Heart right ventricle (tissue), 16 donors: ENCODE results near the gene PEPD. TPM values are rescaled to one million over a fixed set of nuclear protein-coding genes. Genes with fewer than 3 reads are reported as not detected.

Source experiments
- ATAC-seq, 8 donors: fragments of 200-7000 bp; cut with Tn5 transposase; one replicate each; pipeline ENCODE4 v1.9.1; 2020; ENCODE audit warnings: mild to moderate bottlenecking in 8 of 8, moderate library complexity in 8 of 8, moderate number of reproducible peaks in 1 of 8
- DNase-seq, 2 donors: peaks; one replicate each; pipeline ENCODE4 v3.0.0-alpha.2; 2020
- H3K27ac ChIP-seq, 10 donors: fragments of 200-600 bp; sonication (generic) in 2 of 10; one replicate each; pipeline versions ENCODE4 v1.5.0 to v1.8.0; 2020 to 2022; ENCODE audit warnings: mild to moderate bottlenecking in 3 of 10
- H3K27me3 ChIP-seq, 7 donors: fragments of 200-600 bp; one replicate each; pipeline ENCODE4 v1.8.0; 2021 to 2022; ENCODE audit warnings: mild to moderate bottlenecking in 2 of 7
- H3K36me3 ChIP-seq, 9 donors: fragments of 200-600 bp; sonication (generic) in 1 of 9; one replicate each; pipeline versions ENCODE4 v1.5.0 to v1.8.0; 2020 to 2022; ENCODE audit warnings: mild to moderate bottlenecking in 2 of 9
- H3K4me1 ChIP-seq, 9 donors: fragments of 200-600 bp; sonication (generic) in 1 of 9; one replicate each; pipeline versions ENCODE4 v1.5.0 to v1.8.0; 2020 to 2022; ENCODE audit warnings: mild to moderate bottlenecking in 4 of 9
- H3K4me3 ChIP-seq, 10 donors: fragments of 200-600 bp; sonication (generic) in 2 of 10; one replicate each; pipeline versions ENCODE4 v1.5.0 to v1.8.0; 2020 to 2022; ENCODE audit warnings: mild to moderate bottlenecking in 7 of 10, moderate library complexity in 2 of 10
- H3K9me3 ChIP-seq, 11 donors: fragments of 200-600 bp in 10 of 11; sonication (generic) in 2 of 11; one replicate each; pipeline versions ENCODE4 v1.5.0 to v1.8.0; 2013 to 2022; ENCODE audit warnings: mild to moderate bottlenecking in 2 of 11, control low read depth in 1 of 11, moderate library complexity in 1 of 11
- CTCF ChIP-seq, 9 donors: fragments of 200-600 bp; sonication (generic) in 2 of 9; IDR thresholded peaks; one replicate each; pipeline versions ENCODE4 v1.5.0 to v1.8.0; 2021 to 2022; ENCODE audit warnings: antibody characterized with exemption in 9 of 9, mild to moderate bottlenecking in 5 of 9, moderate library complexity in 1 of 9
- WGBS, 2 donors: extraction: QIAGEN DNeasy Blood & Tissue Kit; methylation state at CpG; one replicate each; pipeline ENCODE4 v1.1.7; 2013; ENCODE audit warnings: inconsistent platforms in 1 of 2; 5-methylcytosine and 5-hydroxymethylcytosine counted together
- intact Hi-C, 10 donors: fragments of 100-400 bp; cut with DNase I; formaldehyde crosslinking; loops; one replicate each; pipeline versions ENCODE4 v1.11.1 to v1.14.2; 2022
- polyA plus RNA-seq, 2 donors: library from polyadenylated mRNA; stranded (reverse); fragments of 200-250 nt; gene quantifications; one replicate each; pipeline ENCODE4 v1.2.3, GENCODE V29; 2013
- total RNA-seq, 10 donors: library from RNA; stranded (reverse); fragmentation: NEBNext Ultra II Directional in 3 of 10; extraction: Animal tissue kit (Norgen Biotek cat#: 25700) in 3 of 10; gene quantifications; one replicate each; pipeline versions ENCODE4 v1.2.1 to v1.2.4, GENCODE V29; 2021 to 2023
- donor health status: Arrhythmogenic right ventricular cardiomyopathy.
- donor health status: ischemic (EF 13 %, LVEDD 7.1; RV severe dilation, severe dysfunction).
- donor health status: healthy with polysubstance abuse.
- donor health status: DM: no; HTN: yes; CAD: no.
- donor health status: DM: no; HTN: no; CAD: no.
- donor health status: ischemic (EF 25% LVEDD 6.9; RV normal size, moderate dysfunction).
- donor health status: ischemic (EF 25% LVEDD 5.7; RV mildly dilated, moderate dysfunction).
- donor health status: healthy.
- donor health status: DM: yes; HTN: yes; CAD: no.
- donor health status: Ischemic cardiomyopathy.
- donor health status: ischemic (EF 35%, LVEDD 5.7; RV mildly dilated, moderate dysfunction).
- donor health status: nonischemic (EF 11% LVEDD 7.7; RV severe dilation, severe dysfunction).
- donor health status: DM: yes; HTN: yes; CAD: no.
- donor health status: PGD.
- donor health status: ischemic (EF 29% LVEDD 5.4; RV normal size, mild dysfunction).
- donor health status: nonischemic (EF 23%, LVEDD 6.1; RV moderate dilation, normal function).

The PEPD gene
- total and polyA plus RNA-seq, 12 donors, result 20.4 to 47.7 (median 26.8) TPM

- 81 to 88% methylated on average over 4 of the region's 4 CpGs for WGBS, 2 donors
- intact Hi-C loops, result no loop called here
- ATAC-seq (no peak), DNase-seq (no peak)
- H3K4me1 ChIP-seq, result peaks cover 0 to 74% (median 28%) of the 10 kb centered on the region in 9 donors
- no peaks in the 10 kb centered on the region for H3K9me3 ChIP-seq
- H3K27me3 ChIP-seq, result no peaks in the 10 kb centered on the region
- no peak overlapping the region for H3K27ac ChIP-seq
- no peak overlapping the region for H3K4me3 ChIP-seq
- no peak for TF ChIP-seq CTCF (IDR thresholded peaks at IDR 0.05)
- H3K36me3 ChIP-seq, result peaks cover 0 to 48% (median 0%) of the 10 kb centered on the region in 9 donors
These were observed 140.5 kb downstream of the PEPD start for GRCh38 chr19:33381101-33381500.

- no peak for TF ChIP-seq CTCF (IDR thresholded peaks at IDR 0.05)
- DNase-seq, result no peak
- Histone ChIP-seq H3K4me3 (no peak overlapping the region), H3K36me3 (peaks cover 0 to 41% (median 0%) of the 10 kb centered on the region in 9 donors), H3K27me3 (no peaks in the 10 kb centered on the region), H3K27ac (no peak overlapping the region), H3K9me3 (no peaks in the 10 kb centered on the region), H3K4me1 (peaks cover 4 to 80% (median 40%) of the 10 kb centered on the region in 9 donors)
- 95% methylated on average over 16 of the region's 16 CpGs for WGBS, 2 donors
- no peak for ATAC-seq
- intact Hi-C loops, result loop anchor here in 3 of 10 donors (5.0 to 10.0 kb wide), 2 partner anchors 74 to 77 kb away; partner anchors contain the start of gene CEBPA (in 3 of the 3)
These were observed 142.3 kb downstream of the PEPD start for GRCh38 chr19:33379151-33379829.

GRCh38 chr19:33377586-33378475 lies 143.8 kb downstream of the PEPD start:
- Histone ChIP-seq H3K4me3 (no peak overlapping the region), H3K27me3 (no peaks in the 10 kb centered on the region), H3K27ac (peak overlapping the region in 7 of 10 donors; percentile 1 to 98 (median 43)), H3K36me3 (peaks cover 0 to 38% (median 0%) of the 10 kb centered on the region in 9 donors), H3K9me3 (no peaks in the 10 kb centered on the region), H3K4me1 (peaks cover 4 to 75% (median 44%) of the 10 kb centered on the region in 9 donors)
- WGBS, 2 donors, result 79 to 83% methylated on average over 12 of the region's 12 CpGs
- ATAC-seq, result no peak
- no peak for DNase-seq
- intact Hi-C loops, result loop anchor here in 3 of 10 donors (5.0 to 10.0 kb wide), 2 partner anchors 73 to 76 kb away; partner anchors contain the start of gene CEBPA (in 3 of the 3)
- no peak for TF ChIP-seq CTCF (IDR thresholded peaks at IDR 0.05)

- TF ChIP-seq CTCF (IDR thresholded peaks at IDR 0.05), result no peak
- no peaks in the 10 kb centered on the region for H3K9me3 ChIP-seq
- no peak for ATAC-seq
- peaks cover 4 to 67% (median 45%) of the 10 kb centered on the region in 9 donors for H3K4me1 ChIP-seq
- H3K27me3 ChIP-seq, result no peaks in the 10 kb centered on the region
- H3K36me3 ChIP-seq, result peaks cover 0 to 35% (median 0%) of the 10 kb centered on the region in 9 donors
- WGBS, 2 donors, result 65 to 80% methylated on average over 7 of the region's 7 CpGs
- no peak for DNase-seq
- H3K4me3 ChIP-seq, result no peak overlapping the region
- intact Hi-C loops, result loop anchor here in 3 of 10 donors (5.0 to 10.0 kb wide), 2 partner anchors 72 to 75 kb away; partner anchors contain the start of gene CEBPA (in 3 of the 3)
- H3K27ac ChIP-seq, result peak overlapping the region in 9 of 10 donors; percentile 1 to 98 (median 53)
These were observed 144.5 kb downstream of the PEPD start for GRCh38 chr19:33376941-33377557.
